GM12878 (cell line): ENCODE measurements around the gene DOCK9. TPM values are rescaled to one million over a fixed set of nuclear protein-coding genes. Genes with fewer than 3 reads are reported as not detected.

ENCODE experiments used
- ATAC-seq: fragments of 200-7000 bp; cut with Tn5 transposase; 3 replicates; pipeline ENCODE4 v1.9.1; 2020; ENCODE audit warnings: mild to moderate bottlenecking, moderate library complexity
- BruUV-seq: library from RNA; stranded (reverse); fragments of 400-500 nt; replicated peaks from 2 replicates; lab custom pipeline; 2021; lab: Mats Ljungman, UMichigan
- CTCF ChIA-PET: fragments of 300-600 bp; sonication (Branson Sonifier 250); formaldehyde crosslinking; extraction: SDS; loops from one replicate; lab custom pipeline; 2021; ENCODE audit warnings: inconsistent platforms; lab: Yijun Ruan, JAX
- POLR2A ChIA-PET: fragments of 350-600 bp; formaldehyde crosslinking; extraction: SDS; loops from one replicate; lab custom pipeline; 2021; ENCODE audit warnings: inconsistent platforms; lab: Charles Lee
- RAD21 ChIA-PET: fragments of 300-600 bp; sonication (Branson Sonifier 250); formaldehyde crosslinking; loops from one replicate; lab custom pipeline; 2023; ENCODE audit warnings: antibody characterized with exemption; ENCODE audit not compliant: unreplicated experiment; lab: Charles Lee
- SMC1A ChIA-PET: fragments of 300-600 bp; sonication (Branson Sonifier 250); formaldehyde crosslinking; loops from one replicate; lab custom pipeline; 2023; ENCODE audit not compliant: unreplicated experiment, uncharacterized antibody; lab: Charles Lee
- DNase-seq: peaks from one replicate; pipeline ENCODE4 v3.0.0-alpha.2; 2011; ENCODE audit warnings: low read depth, low spot score
- FAIRE-seq: peaks from 3 replicates; lab custom pipeline; 2011; peaks lifted over from hg19 to GRCh38; lab: Jason Lieb, UNC
- H2AFZ ChIP-seq: 2 replicates; pipeline ENCODE4 v1.6.0; 2011; ENCODE audit warnings: low read depth, low read length, control low read depth; ENCODE audit not compliant: control insufficient read depth
- H3K27ac ChIP-seq: 2 replicates; pipeline ENCODE4 v1.5.1; 2011; ENCODE audit warnings: control low read depth; ENCODE audit not compliant: control insufficient read depth, insufficient read depth
- H3K27me3 ChIP-seq, 2 experiments: replicated peaks in 1 of 2; 2 replicates each; pipeline versions ENCODE4 v1.6.0 to v1.6.1; 2011; ENCODE audit warnings: low read length in 1 of 2; ENCODE audit not compliant: control insufficient read depth in 2 of 2, insufficient read depth in 2 of 2
- H3K36me3 ChIP-seq, 2 experiments: 2 replicates each; pipeline ENCODE4 v1.5.1; 2011; ENCODE audit warnings: low read length in 1 of 2; ENCODE audit not compliant: control insufficient read depth in 2 of 2, insufficient read depth in 2 of 2
- H3K4me1 ChIP-seq: 2 replicates; pipeline ENCODE4 v1.6.1; 2011; ENCODE audit warnings: mild to moderate bottlenecking, low read length, moderate library complexity, mixed read lengths; ENCODE audit not compliant: control insufficient read depth, insufficient read depth
- H3K4me2 ChIP-seq: 2 replicates; pipeline ENCODE4 v1.6.0; 2011; ENCODE audit warnings: control low read depth; ENCODE audit not compliant: control insufficient read depth, insufficient read depth
- H3K4me3 ChIP-seq: fragments of 200-600 bp; sonication (generic); 2 replicates; pipeline ENCODE4 v1.5.1; 2016
- H3K79me2 ChIP-seq: 2 replicates; pipeline ENCODE4 v1.6.0; 2011; ENCODE audit warnings: low read length; ENCODE audit not compliant: control insufficient read depth, insufficient read depth
- H3K9ac ChIP-seq: 2 replicates; pipeline ENCODE4 v1.8.0; 2011; ENCODE audit warnings: low read length, control low read depth, mixed read lengths; ENCODE audit not compliant: control insufficient read depth, insufficient read depth
- H3K9me3 ChIP-seq: replicated peaks from 3 replicates; pipeline ENCODE4 v1.5.1; 2011; ENCODE audit warnings: mild to moderate bottlenecking, low read length; ENCODE audit not compliant: control insufficient read depth, insufficient read depth
- H4K20me1 ChIP-seq: 2 replicates; pipeline ENCODE4 v1.6.0; 2011; ENCODE audit not compliant: control insufficient read depth, insufficient read depth
- ASH2L ChIP-seq: fragments of 300-600, 200-600 bp; sonication (generic); IDR thresholded peaks from 2 replicates; pipeline ENCODE4 v1.6.1; 2017; ENCODE audit warnings: low read depth, mild to moderate bottlenecking, borderline replicate concordance
- NRF1 ChIP-seq: conservative IDR thresholded peaks from 2 replicates; pipeline ENCODE4 v1.6.1; 2011; ENCODE audit warnings: mild to moderate bottlenecking, low read depth, low read length, improper control_type of control experiment
- PKNOX1 ChIP-seq: fragments of 450-650 bp; IDR thresholded peaks from 2 replicates; pipeline ENCODE4 v1.6.1; 2016; ENCODE audit warnings: mild to moderate bottlenecking
- POU2F2 ChIP-seq: IDR thresholded peaks from 3 replicates; pipeline ENCODE4 v1.6.1; 2011; ENCODE audit warnings: low read depth, mild to moderate bottlenecking, low read length, borderline replicate concordance
- SREBF2 ChIP-seq: IDR thresholded peaks from 2 replicates; pipeline ENCODE4 v1.6.1; 2012; ENCODE audit warnings: mild to moderate bottlenecking, low read length
- WGBS: methylation state at CpG from one replicate; pipeline ENCODE4 v1.1.6; 2016; ENCODE audit warnings: low lambda C conversion rate; ENCODE audit not compliant: insufficient replicate concordance, insufficient coverage; ENCODE audit errors: missing lambda C conversion rate; 5-methylcytosine and 5-hydroxymethylcytosine counted together
- in situ Hi-C: fragments of 300-500 bp; cut with MboI; formaldehyde crosslinking; loops from 9 replicates; pipeline ENCODE4 v1.14.3; 2018; ENCODE audit warnings: mixed read lengths
- intact Hi-C: fragments of 100-400 bp; cut with micrococcal nuclease; formaldehyde crosslinking; loops from one replicate; pipeline ENCODE4 v1.14.2; 2022; ENCODE audit not compliant: unreplicated experiment
- polyA plus RNA-seq, 11 experiments: library from polyadenylated mRNA; depleted of rRNA in 4 of 11; unstranded in 6 of 11; stranded (reverse) in 5 of 11; fragments of >200 nt; fragmentation: Nextera tagmentation in 4 of 11; fragmentation: Illumina TruSeq in 1 of 11; extraction: Ambion mirVana in 4 of 11; extraction: Trizol in 1 of 11; gene quantifications; 1 replicate in 1 of 11; 2 replicates in 10 of 11; pipeline versions ENCODE4 v1.2.1 to v1.2.3, GENCODE V29; 2011 to 2016; ENCODE audit warnings: inconsistent platforms in 2 of 11, missing spikeins in 2 of 11, low read depth in 1 of 11
- total RNA-seq, 4 experiments: library from RNA; depleted of rRNA in 3 of 4; stranded (reverse); fragments of >200 nt in 3 of 4; fragmentation: Illumina TruSeq in 1 of 4; extraction: Trizol in 1 of 4; gene quantifications; 2 replicates each; pipeline versions ENCODE4 v1.2.1 to v1.2.3, GENCODE V29; 2013 to 2021
- TF ChIP-seq, protein P1 (sequence below): fragments of 450-650 bp; IDR thresholded peaks from 2 replicates; pipeline ENCODE4 v1.6.1; 2018; ENCODE audit warnings: mild to moderate bottlenecking, low read depth, moderate library complexity; ENCODE audit not compliant: partially characterized antibody
- TF ChIP-seq, protein P2 (sequence below): IDR thresholded peaks from 2 replicates; pipeline ENCODE4 v1.6.1; 2012; ENCODE audit warnings: low read length, inconsistent platforms
- TF ChIP-seq, protein P3 (sequence below): fragments of 450-650 bp; IDR thresholded peaks from 2 replicates; pipeline ENCODE4 v1.6.1; 2018; ENCODE audit warnings: borderline replicate concordance, mild to moderate bottlenecking; ENCODE audit not compliant: partially characterized antibody

DOCK9 gene
- total and polyA plus RNA-seq, 10 of the 15 experiments (the other 5 are each of a cell fraction or from before 2014, with no cell fraction given): 0.09 to 2.9 (median 0.74) TPM

- Histone ChIP-seq H3K4me3 (no peak overlapping the region), H3K36me3 (no peaks in the 10 kb centered on the region), H3K4me1 (no peaks in the 10 kb centered on the region), H3K9ac (no peak overlapping the region), H2AFZ (no peak overlapping the region), H3K9me3 (no peaks in the 10 kb centered on the region), H3K4me2 (no peak overlapping the region), H3K27me3 (no peaks in the 10 kb centered on the region), H4K20me1 (no peaks in the 10 kb centered on the region; the same call in 1 of the 2 replicates), H3K79me2 (no peaks in the 10 kb centered on the region), H3K27ac (no peak overlapping the region)
- in situ Hi-C loops (no loop called here), intact Hi-C loops (no loop called here)
- TF ChIP-seq NRF1 (no peak), SREBF2 (no peak), PKNOX1 (no peak), POU2F2 (no peak), ASH2L (no peak)
- TF ChIP-seq, protein P1, sequence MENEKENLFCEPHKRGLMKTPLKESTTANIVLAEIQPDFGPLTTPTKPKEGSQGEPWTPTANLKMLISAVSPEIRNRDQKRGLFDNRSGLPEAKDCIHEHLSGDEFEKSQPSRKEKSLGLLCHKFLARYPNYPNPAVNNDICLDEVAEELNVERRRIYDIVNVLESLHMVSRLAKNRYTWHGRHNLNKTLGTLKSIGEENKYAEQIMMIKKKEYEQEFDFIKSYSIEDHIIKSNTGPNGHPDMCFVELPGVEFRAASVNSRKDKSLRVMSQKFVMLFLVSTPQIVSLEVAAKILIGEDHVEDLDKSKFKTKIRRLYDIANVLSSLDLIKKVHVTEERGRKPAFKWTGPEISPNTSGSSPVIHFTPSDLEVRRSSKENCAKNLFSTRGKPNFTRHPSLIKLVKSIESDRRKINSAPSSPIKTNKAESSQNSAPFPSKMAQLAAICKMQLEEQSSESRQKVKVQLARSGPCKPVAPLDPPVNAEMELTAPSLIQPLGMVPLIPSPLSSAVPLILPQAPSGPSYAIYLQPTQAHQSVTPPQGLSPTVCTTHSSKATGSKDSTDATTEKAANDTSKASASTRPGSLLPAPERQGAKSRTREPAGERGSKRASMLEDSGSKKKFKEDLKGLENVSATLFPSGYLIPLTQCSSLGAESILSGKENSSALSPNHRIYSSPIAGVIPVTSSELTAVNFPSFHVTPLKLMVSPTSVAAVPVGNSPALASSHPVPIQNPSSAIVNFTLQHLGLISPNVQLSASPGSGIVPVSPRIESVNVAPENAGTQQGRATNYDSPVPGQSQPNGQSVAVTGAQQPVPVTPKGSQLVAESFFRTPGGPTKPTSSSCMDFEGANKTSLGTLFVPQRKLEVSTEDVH: no peak
- TF ChIP-seq, protein P2, sequence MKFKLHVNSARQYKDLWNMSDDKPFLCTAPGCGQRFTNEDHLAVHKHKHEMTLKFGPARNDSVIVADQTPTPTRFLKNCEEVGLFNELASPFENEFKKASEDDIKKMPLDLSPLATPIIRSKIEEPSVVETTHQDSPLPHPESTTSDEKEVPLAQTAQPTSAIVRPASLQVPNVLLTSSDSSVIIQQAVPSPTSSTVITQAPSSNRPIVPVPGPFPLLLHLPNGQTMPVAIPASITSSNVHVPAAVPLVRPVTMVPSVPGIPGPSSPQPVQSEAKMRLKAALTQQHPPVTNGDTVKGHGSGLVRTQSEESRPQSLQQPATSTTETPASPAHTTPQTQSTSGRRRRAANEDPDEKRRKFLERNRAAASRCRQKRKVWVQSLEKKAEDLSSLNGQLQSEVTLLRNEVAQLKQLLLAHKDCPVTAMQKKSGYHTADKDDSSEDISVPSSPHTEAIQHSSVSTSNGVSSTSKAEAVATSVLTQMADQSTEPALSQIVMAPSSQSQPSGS: no peak
- TF ChIP-seq, protein P3, sequence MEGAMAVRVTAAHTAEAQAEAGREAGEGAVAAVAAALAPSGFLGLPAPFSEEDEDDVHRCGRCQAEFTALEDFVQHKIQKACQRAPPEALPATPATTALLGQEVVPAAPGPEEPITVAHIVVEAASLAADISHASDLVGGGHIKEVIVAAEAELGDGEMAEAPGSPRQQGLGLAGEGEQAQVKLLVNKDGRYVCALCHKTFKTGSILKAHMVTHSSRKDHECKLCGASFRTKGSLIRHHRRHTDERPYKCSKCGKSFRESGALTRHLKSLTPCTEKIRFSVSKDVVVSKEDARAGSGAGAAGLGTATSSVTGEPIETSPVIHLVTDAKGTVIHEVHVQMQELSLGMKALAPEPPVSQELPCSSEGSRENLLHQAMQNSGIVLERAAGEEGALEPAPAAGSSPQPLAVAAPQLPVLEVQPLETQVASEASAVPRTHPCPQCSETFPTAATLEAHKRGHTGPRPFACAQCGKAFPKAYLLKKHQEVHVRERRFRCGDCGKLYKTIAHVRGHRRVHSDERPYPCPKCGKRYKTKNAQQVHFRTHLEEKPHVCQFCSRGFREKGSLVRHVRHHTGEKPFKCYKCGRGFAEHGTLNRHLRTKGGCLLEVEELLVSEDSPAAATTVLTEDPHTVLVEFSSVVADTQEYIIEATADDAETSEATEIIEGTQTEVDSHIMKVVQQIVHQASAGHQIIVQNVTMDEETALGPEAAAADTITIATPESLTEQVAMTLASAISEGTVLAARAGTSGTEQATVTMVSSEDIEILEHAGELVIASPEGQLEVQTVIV: no peak
- FAIRE-seq (no peak), ATAC-seq (no peak), DNase-seq (no peak)
- ChIA-PET CTCF (interaction anchor here (1.0 to 1.3 kb wide), 2 partner anchors 10 to 12 kb away, joined by 4 read pairs; no protein-coding TSS in a partner anchor), SMC1A (interaction anchor here (0.6 kb wide), 1 partner anchor 134 kb away, joined by 3 read pairs; no protein-coding TSS in a partner anchor), POLR2A (no interaction called here), RAD21 (no interaction called here)
- 62% methylated on average over 12 of the region's 12 CpGs for WGBS
- no TSS peak for BruUV-seq
Measured at GRCh38 chr13:98816406-98816805, 161.5 kb downstream of the DOCK9 start.
